Measurements from ENCODE around the gene BORCS5. TPM values are rescaled to one million over a fixed set of nuclear protein-coding genes. Genes with fewer than 3 reads are reported as not detected.

The BORCS5 gene
- total RNA-seq, 1 donor from 2014 or later: 8.7 TPM

DNA sequence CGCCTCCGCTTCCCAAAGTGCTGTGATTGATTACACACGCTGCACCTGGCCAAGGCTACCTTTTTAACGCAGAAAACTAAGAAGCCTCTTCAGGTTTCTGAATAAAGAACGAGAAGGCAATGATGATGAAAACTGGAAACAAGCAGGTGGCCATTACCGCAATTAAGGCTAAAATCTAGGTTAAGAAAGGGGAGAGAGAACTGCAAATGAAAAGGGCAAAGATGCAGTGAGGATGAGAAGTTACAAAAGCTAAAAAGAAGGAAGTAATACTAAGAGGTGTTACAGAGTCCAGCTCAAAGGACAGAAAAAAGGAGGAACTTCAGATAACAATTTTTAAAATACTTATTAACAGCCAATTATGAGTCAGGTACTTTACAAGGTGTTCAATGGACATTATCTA, 126.1 kb downstream of the BORCS5 start:
- peaks cover 60% of the 10 kb centered on the region for H3K36me3 ChIP-seq
- H3K4me3 ChIP-seq: no peak overlapping the region
- H3K4me1 ChIP-seq: no peaks in the 10 kb centered on the region
- TF ChIP-seq, protein P1, sequence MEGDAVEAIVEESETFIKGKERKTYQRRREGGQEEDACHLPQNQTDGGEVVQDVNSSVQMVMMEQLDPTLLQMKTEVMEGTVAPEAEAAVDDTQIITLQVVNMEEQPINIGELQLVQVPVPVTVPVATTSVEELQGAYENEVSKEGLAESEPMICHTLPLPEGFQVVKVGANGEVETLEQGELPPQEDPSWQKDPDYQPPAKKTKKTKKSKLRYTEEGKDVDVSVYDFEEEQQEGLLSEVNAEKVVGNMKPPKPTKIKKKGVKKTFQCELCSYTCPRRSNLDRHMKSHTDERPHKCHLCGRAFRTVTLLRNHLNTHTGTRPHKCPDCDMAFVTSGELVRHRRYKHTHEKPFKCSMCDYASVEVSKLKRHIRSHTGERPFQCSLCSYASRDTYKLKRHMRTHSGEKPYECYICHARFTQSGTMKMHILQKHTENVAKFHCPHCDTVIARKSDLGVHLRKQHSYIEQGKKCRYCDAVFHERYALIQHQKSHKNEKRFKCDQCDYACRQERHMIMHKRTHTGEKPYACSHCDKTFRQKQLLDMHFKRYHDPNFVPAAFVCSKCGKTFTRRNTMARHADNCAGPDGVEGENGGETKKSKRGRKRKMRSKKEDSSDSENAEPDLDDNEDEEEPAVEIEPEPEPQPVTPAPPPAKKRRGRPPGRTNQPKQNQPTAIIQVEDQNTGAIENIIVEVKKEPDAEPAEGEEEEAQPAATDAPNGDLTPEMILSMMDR (IDR thresholded peaks at IDR 0.05; ENCODE audit: borderline replicate concordance): no peak
- no peak overlapping the region for H3K27ac ChIP-seq (replicated peaks)
- no peak for DNase-seq
- H3K9me3 ChIP-seq (replicated peaks): no peaks in the 10 kb centered on the region
- intact Hi-C loops (cut with micrococcal nuclease): no loop called here
- no peaks in the 10 kb centered on the region for H3K27me3 ChIP-seq (ENCODE audit: low read depth)

DNA sequence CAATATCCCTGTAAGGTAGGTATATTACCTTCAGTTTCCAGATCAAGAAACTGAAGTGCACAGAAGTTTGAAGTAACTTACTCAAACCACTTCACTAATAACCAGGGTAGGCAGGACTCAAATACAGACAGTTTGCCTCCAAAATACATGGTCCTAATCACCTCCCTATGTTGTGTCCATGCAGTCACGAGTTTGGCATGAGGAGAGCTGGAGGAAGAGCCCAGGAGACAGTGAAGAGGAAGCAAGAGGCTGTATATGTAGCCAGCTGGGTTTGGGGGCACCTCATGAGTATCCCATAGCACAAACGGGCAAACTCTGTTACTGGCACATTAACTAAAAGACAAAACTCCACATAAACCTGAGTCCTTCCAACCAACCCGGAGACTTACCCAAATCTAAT, 126.6 kb downstream of the BORCS5 start:
- DNase-seq: no peak
- Histone ChIP-seq H3K9me3 (replicated peaks) (no peaks in the 10 kb centered on the region), H3K4me3 (no peak overlapping the region), H3K36me3 (peaks cover 57% of the 10 kb centered on the region), H3K4me1 (no peaks in the 10 kb centered on the region), H3K27me3 (ENCODE audit: low read depth) (no peaks in the 10 kb centered on the region), H3K27ac (replicated peaks) (no peak overlapping the region)
- TF ChIP-seq, protein P1 (IDR thresholded peaks at IDR 0.05; ENCODE audit: borderline replicate concordance): no peak
- intact Hi-C loops (cut with micrococcal nuclease): no loop called here

DNA sequence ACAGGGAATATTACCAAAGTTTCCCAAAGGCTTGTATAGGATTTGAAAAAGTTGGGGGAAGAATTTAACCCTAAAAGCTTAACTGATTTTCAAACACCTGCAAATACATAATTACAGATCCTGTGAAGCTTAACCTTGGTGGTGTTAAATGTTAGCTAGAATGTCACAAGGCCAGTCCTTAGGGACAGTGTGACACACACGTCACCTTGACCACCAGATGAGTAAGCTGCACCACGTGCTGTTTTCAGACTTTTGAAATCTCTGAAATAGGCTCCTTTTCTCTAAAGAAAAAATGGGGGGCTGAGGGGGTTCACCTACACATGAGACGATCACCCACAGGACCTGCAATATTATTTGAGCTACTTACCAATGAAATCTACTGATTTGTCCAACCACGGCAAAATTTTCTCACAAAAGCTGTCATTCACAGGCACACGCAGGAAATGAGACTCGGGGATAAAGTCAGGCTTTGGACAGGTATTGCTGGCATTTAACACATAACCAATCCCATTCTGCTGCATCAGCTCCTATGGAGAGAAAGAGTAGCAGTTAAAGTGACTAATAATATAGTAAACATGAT, 129.9 kb downstream of the BORCS5 start:
- Histone ChIP-seq H3K27ac (replicated peaks) (no peak overlapping the region), H3K9me3 (replicated peaks) (no peaks in the 10 kb centered on the region), H3K4me3 (no peak overlapping the region), H3K27me3 (ENCODE audit: low read depth) (no peaks in the 10 kb centered on the region), H3K4me1 (no peaks in the 10 kb centered on the region), H3K36me3 (peaks cover 44% of the 10 kb centered on the region)
- intact Hi-C loops (cut with micrococcal nuclease): no loop called here
- no peak for DNase-seq
- TF ChIP-seq, protein P1 (IDR thresholded peaks at IDR 0.05; ENCODE audit: borderline replicate concordance): no peak

DNA sequence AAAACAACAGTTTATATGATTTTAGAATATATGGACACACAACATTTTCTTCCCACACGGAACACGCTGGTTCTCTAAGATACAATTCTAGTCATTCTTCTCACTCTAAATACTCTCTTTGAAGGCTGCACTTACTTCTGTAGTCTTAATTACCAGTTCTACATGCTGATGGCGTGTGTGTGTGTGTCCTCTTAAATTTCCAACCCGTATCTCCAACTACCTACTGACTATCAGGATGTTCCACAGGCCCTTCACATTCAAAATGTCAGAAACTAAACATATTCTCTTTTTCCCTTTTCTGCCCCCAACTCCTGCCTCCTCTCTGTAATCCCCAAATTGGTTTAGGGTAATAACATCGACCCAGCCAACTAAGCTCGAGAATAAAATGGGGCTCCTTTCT, 130.6 kb downstream of the BORCS5 start:
- TF ChIP-seq, protein P1 (IDR thresholded peaks at IDR 0.05; ENCODE audit: borderline replicate concordance): no peak
- DNase-seq: no peak
- Histone ChIP-seq H3K27ac (replicated peaks) (no peak overlapping the region), H3K4me1 (peaks cover 7% of the 10 kb centered on the region), H3K4me3 (no peak overlapping the region), H3K27me3 (ENCODE audit: low read depth) (no peaks in the 10 kb centered on the region), H3K36me3 (peaks cover 39% of the 10 kb centered on the region), H3K9me3 (replicated peaks) (no peaks in the 10 kb centered on the region)
- intact Hi-C loops (cut with micrococcal nuclease): no loop called here

DNA sequence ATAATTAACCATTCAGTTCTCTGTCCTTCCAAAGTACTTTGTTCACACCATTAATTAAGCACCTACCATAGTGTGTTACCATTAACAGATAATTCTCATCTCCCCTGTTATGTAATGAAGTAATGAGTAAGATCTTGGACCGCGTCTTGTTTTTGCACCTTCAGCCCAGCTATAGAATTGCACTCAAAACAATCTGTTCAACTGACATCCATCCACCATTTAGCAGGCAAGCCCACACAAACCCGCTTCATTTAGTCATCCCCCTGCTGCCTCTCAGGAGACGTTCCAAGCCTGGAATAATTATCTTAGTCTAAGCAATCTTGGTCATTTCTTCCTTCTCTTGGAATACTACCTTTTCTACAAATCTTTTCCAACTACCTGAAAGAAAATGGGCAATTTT, 131.4 kb downstream of the BORCS5 start:
- Histone ChIP-seq H3K36me3 (peaks cover 34% of the 10 kb centered on the region), H3K27ac (replicated peaks) (no peak overlapping the region), H3K27me3 (ENCODE audit: low read depth) (no peaks in the 10 kb centered on the region), H3K9me3 (replicated peaks) (no peaks in the 10 kb centered on the region), H3K4me1 (peaks cover 15% of the 10 kb centered on the region), H3K4me3 (no peak overlapping the region)
- TF ChIP-seq, protein P1 (IDR thresholded peaks at IDR 0.05; ENCODE audit: borderline replicate concordance): no peak
- no peak for DNase-seq
- intact Hi-C loops (cut with micrococcal nuclease): no loop called here

All from left ventricle myocardium inferior (tissue), 1 donor.